HG02571 (cell line): ENCODE results near the gene ERP27.

ENCODE experiments used
- ATAC-seq: cut with Tn5 transposase; IDR thresholded peaks from one replicate; pipeline ENCODE4 v1.9.1; 2021; ENCODE audit warnings: mild to moderate bottlenecking, moderate library complexity; ENCODE audit not compliant: unreplicated experiment

Gene ERP27

DNA sequence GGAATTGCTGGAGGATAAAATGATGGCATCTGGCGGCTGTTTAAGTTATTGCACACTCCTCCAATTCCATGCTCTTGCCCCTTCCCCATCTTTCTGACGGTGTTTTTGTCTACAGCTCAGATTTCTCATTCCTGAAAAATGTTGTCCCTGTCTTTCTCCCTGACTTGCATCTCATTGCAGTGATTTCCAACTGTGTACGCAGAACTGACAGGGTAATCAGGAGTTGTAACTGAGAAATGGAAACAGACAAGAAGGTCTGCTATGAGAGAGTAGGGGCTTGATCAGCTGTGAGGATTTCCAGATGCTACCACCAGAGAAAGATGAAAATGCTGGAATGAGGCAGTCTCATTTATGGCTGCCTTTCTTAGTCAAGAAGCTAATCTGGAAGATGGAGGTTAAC, 1.3 kb downstream of the ERP27 start:
- no peak for ATAC-seq

DNA sequence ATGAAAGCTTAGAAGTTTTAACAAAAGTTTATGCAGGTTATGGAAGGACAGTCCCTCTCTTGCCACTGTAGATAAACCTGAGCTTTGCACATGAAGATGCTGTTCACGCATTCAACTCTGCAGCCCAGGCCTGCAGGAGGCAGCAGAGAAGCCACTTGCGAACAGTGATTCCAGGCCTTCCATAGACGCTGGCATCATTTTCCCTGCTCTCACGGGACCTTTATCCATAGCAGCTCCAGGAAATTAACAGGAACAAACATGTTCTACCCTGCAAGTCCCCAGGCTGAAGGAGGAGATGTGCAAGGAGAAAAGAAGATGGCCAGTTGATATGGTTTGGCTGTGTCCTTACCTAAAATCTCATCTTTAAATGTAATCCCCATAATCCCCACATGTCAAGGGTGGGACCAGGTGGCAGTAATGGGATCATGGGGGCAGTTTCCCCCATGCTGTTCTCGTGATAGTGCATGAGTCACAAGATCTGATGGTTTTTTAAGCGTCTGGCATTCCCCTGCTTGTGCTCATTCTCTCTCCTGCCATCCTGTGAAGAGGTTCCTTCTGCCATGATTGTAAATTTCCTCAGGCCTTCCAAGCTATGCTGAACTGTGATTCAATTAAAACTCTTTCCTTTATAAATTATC, 2.0 kb downstream of the ERP27 start:
- no peak for ATAC-seq

- no peak for ATAC-seq
Observed at GRCh38 chr12:14935031-14935430, 3.3 kb downstream of the ERP27 start.

- ATAC-seq, result no peak
Observed at GRCh38 chr12:14934511-14934910, 3.8 kb downstream of the ERP27 start.

GRCh38 chr12:14931791-14932560, 6.4 kb downstream of the ERP27 start:
- ATAC-seq, result no peak

DNA sequence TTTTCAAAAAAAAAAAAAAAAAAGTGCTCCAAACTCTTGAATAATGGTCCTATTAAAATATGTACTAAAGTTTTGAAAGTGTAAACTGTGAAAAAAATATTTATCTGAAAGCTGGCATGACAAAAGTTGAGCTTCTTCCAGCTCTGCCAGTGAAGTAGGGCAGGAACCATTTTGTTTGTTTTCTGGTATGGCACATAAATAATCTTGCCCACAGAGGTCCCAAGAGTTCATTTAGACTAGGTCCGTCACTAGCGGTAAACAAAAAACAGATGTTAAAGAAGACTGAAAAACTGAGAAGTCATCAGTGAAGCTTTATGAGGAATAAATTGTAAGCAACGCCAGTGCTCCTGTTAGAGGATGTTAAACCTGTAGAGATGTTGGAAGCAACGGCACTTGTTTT, 7.0 kb downstream of the ERP27 start:
- ATAC-seq, result no peak

- no peak for ATAC-seq
Observed at GRCh38 chr12:14930299-14930698, 8.0 kb downstream of the ERP27 start.

GRCh38 chr12:14928931-14929330, 9.4 kb downstream of the ERP27 start:
- ATAC-seq, result no peak

- ATAC-seq, result no peak
Observed at GRCh38 chr12:14927267-14927666, 11.1 kb downstream of the ERP27 start.

GRCh38 chr12:14924541-14924940, 13.8 kb downstream of the ERP27 start:
- ATAC-seq, result no peak

GRCh38 chr12:14923944-14924343, 14.4 kb downstream of the ERP27 start:
- ATAC-seq, result no peak

- ATAC-seq, result peak; percentile 65
Observed at GRCh38 chr12:14921218-14921617, 17.1 kb downstream of the ERP27 start.

DNA sequence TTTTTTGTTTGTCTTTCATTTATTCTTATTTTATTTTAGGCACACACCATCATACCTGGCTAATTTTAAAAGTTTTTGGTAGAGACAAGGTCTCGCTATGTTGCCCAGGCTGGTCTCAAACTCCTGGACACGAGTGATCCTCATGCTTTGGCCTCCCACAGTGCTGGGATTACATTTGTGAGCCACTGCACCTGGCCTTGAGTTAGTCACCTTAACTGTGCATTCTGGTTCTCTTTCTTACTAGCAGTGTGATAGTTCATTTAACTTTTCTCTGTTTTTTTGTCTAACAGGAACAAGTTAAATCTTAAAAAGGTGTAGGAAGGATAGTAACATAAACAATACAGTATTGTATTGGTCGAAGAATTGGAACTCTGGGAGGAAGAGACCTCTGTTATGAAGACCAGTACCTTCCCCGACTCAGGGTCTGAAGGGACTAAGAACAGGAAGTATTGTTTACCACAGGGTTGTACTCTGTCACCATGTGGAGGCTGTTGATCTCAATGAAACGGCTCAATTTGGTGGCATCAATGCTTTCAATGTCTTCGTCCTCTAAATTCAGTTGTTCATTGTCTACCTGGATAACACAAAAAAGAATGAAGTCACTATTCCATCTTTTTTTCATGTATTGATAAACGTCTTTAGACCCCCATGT, 17.7 kb downstream of the ERP27 start:
- peak; percentile 79 for ATAC-seq

DNA sequence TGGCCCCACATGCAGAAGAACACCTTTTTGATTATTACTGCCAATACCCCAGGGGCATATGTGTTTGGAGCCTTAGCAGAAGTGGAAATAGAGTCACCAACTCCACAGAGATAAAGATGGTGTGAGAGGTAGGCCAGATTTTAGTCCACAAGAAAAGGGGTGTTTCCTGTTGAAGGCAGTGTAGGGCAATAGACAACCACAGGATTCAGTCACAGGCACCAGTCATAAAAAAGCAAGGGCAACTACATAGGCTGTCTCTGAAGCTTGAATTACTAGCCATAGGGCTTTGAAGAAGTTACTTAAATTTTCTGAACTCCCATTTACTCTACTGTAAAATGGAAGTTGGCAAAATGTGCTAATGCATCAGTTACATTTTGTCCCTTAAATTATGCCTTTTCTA, 18.9 kb downstream of the ERP27 start:
- no peak for ATAC-seq

DNA sequence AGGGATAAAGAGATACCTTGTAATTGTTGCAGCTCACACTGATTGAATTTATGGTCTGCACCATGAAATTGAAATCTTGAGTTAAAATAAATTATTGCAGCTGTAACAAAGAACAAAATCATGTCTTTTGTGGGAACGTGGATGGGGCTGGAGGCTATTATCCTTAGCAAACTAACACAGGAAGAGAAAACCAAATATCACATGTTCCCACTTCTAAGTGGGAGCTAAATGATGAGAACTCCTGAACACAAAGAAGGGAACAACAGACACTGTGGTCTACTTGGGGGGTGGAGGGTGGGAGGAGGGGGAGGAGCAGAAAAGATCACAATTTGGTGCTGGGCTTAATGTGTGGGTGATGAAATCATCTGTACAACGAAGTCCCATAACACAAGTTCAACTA, 22.6 kb downstream of the ERP27 start:
- no peak for ATAC-seq

DNA sequence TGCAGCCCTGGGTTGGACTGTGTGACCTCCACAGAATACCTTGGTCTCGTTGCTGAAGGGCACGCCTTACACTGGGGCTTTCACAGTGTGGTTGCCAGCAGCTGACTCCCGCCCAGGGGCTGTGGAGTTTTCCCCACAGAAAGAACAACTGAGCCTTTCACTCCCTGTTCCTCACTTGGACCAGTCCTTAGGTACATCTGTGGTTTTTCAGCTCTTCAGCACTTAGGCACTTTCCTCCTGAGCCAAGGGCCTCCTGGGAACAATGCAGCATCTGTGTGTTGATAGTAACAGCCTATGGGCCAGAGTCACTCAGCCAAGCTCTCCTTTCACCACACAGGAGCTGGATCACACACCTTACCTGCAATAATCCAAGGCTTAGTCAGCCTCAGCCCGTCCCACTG, 25.0 kb downstream of the ERP27 start:
- ATAC-seq, result no peak

DNA sequence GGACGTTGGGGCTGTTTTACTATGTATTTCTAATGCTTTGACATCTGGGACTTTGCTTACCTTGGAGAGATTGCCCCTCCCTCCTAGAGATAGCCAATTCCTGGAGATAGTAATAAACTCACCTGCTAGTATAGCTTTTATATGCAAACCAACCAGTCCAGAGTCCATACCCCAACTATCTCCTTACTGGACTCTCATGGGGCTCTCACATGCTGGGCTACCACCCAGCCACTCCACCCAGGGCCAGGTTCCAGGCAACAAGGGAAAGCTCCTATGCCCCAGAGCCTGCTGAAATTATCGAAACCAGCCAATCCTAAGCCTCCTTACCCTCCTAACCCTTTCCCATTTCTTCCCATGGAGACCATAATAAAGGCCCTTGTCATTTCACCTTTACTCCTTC, 27.2 kb downstream of the ERP27 start:
- no peak for ATAC-seq

DNA sequence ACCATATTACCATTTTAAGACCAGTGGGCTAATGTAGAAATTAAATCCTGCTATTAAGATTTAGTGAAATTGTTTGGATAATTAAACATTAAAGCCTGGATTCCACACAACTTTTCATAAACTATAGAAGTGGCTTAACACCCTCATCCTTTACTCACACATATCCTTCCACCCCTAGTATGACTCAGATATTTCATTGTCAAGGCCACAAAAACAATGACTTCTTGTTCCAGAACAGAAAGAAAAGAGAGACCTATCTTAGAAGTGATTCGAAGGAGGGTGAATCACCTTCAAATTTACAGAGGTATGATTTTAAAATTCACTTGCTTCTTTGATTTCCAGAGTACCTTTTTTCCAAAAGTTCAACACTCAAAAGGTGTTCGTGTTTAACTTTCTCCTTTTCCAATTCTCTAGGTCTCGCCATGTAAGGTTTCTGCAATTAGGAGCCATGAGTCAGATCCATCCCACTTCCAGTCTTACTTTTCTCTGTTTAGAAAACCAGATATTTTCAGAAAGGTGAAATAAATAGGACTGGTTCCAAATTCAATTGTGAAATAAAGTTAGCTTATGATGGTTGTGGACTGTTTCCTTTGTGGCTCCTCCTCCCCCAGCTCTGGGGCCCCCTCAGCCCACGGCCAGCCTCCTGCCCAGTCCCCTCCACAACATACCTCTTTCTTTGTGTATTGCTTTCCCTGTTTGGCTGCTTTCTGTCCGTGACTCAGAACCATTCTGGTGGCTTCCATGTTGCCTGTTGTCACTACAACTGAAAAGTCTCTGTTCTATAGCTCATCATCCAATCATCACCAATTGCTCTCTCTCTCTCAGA, 28.0 kb downstream of the ERP27 start:
- ATAC-seq, result no peak

- ATAC-seq, result no peak
Observed at GRCh38 chr12:14907953-14908352, 30.4 kb downstream of the ERP27 start.

- no peak for ATAC-seq
Observed at GRCh38 chr12:14906114-14906513, 32.2 kb downstream of the ERP27 start.

DNA sequence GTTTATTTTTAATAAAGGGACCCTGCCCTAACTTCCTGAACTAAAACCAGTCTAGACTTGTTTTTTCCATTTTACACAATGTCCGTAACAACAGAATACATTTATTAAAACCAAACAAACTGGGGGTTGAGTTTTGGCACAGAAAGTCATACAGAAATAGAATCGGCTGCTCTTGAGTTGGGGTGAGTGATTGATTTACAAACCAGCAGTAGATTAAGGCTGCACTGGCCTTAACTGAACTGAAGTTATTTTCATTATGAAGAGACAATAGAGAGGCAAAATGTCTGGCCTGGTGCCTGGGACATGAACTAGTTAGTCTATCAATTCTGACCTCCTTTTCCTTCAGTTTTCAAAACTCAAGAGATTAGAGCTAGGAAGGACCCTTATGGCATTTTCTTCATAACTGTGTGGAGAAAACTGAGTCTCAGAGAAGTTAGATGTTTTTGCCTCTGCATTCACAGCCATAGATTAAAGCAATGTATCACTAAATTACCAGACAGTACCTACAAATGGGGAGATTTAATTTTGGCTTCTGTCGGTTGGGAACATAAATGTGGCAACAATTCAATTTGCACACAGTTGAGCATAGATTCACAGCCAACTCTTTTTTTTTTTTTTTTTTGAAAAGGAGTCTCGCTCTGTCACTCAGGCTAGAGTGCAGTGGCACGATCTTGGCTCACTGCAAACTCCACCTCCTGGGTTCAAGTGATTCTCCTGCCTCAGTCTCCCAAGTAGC, 32.9 kb downstream of the ERP27 start:
- no peak for ATAC-seq
